ENCODE measurements around the gene SYTL1.

Gene SYTL1

DNA sequence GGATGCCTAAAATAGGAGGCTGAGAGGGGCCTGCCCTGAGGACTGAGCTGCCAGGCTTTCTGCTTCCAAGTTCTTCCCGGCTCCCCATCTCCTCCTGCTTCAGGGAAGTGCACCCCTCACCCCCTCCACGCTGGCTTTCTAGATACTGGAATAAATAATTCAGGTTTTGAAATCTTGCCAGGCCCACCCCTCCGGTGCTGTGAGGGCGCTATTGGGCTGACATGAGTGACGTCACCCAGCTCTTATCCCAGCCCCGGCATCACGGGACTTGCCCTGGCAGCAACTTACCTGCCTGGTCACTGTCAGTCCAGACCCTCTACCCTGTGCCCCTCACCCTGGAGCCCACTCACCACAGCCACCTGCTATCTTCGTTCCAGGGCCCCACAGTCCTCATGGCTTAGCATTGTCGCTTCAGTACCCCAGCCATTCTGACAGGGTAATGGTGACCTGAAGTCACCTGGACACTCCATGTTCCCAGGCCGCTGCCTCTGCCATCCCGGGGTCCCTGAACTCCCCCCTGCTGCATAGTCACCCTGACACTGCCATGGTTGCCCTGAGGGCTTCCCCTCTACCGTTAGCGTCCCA is 49.8 kb downstream of the SYTL1 start:
- DNase-seq: peak; percentile 66

DNA sequence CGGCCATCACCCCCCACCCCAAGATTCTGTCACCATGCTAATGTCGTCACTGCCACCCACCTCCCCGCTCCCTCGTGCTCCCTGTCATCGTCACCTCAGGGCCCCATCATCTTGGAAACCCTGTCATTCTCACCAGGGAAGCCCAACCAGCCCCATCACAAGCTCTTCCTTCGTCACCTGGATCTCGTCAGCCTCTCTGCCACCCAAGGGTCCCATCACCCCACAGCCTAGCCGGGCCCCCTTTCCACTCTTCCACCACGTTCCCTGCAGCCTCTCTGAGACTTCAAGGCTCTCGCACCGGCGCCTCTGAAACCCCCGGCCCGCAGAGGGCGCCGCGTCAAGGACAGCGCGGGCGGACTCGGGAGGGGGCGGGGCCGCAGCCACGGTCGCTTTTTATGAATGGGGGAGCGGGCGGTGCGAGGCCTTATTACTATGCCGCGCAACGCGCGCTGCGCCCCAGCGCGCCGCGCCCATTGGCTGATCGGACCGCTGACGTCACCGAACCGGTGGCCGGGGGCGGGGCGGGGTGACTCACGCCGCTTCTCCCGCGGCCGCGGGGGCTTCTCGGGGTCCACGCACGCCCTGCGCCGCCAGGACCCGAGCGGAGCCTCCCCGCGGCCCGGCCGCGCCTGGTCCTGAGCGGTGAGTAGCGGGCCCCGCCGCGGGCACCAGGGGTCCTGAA is 50.4 kb downstream of the SYTL1 start, which contains the start of gene GPR3:
TSS of gene GPR3 (plus strand) at position 527 of the 682 bp plus-strand sequence. CDS start 1,177 bp downstream, outside the sequence.
- peak; percentile 97 for DNase-seq

- no peak for DNase-seq
Measured at GRCh38 chr1:27392778-27393635, 51.2 kb downstream of the SYTL1 start.

DNA sequence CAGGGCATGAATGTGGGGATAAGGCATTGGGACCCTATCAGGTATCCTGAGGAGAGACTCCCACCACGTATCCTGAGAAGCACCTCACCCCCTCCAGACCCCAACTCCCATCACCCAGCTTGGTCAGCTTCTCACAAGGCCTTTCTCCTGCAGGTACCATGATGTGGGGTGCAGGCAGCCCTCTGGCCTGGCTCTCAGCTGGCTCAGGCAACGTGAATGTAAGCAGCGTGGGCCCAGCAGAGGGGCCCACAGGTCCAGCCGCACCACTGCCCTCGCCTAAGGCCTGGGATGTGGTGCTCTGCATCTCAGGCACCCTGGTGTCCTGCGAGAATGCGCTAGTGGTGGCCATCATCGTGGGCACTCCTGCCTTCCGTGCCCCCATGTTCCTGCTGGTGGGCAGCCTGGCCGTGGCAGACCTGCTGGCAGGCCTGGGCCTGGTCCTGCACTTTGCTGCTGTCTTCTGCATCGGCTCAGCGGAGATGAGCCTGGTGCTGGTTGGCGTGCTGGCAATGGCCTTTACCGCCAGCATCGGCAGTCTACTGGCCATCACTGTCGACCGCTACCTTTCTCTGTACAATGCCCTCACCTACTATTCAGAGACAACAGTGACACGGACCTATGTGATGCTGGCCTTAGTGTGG is 51.9 kb downstream of the SYTL1 start:
- no peak for DNase-seq

DNA sequence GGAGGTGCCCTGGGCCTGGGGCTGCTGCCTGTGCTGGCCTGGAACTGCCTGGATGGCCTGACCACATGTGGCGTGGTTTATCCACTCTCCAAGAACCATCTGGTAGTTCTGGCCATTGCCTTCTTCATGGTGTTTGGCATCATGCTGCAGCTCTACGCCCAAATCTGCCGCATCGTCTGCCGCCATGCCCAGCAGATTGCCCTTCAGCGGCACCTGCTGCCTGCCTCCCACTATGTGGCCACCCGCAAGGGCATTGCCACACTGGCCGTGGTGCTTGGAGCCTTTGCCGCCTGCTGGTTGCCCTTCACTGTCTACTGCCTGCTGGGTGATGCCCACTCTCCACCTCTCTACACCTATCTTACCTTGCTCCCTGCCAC is 52.4 kb downstream of the SYTL1 start:
- DNase-seq: no peak

DNA sequence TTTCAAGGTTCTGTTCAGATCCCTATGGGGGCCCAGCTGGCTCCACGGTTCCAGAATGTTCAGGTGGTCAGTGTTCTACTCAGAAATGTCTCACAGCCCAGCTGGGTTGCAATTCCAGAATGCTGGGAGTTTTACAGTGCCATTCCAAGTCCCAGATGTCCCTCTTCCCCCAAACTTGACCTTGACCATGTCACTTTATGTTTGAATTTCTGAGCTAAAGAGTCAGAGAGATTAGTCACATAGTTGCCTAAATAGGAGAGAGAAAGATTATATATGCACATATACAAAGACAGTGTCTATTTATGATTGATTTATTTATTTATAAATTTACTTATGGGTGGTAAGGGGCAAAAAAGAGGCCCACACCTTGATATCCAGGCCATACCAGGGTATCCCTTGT is 53.1 kb downstream of the SYTL1 start:
- DNase-seq: no peak

DNA sequence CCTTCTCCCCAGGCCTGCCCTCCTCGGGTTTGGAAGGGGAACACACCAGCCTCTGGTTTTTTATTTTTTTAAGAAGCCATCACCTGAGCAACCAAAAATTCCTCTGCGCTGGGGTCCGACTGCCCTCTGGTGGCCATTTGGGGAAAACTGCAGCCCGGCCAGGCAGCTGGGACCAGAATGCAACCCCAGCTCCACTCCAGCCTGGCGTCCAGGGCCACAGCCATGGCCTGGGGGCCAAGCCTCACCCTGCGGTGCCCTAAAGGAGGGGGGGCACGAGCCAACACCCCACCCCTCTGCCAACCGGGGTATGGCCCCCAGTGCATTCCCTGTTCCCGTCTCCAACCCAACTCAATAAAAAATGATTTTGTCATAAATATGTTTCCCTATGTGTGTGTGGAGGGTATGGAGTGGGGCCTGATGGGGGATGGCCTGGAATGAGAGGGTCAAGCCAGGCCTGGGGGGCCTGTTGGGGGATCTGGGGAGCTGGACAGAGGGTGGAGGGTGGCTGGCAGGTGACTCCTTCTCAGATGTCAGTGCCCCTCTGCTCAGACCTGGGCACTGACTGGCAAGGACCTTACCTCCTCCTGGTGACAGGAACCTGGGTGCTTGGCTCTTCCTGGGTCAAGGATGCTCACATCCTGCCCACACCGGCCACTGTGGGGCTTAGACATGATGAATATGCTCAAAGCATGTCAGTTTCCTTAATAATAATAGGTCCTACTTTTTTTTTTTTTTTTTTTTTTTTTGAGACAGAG is 53.8 kb downstream of the SYTL1 start:
- peak; percentile 87 for DNase-seq

DNA sequence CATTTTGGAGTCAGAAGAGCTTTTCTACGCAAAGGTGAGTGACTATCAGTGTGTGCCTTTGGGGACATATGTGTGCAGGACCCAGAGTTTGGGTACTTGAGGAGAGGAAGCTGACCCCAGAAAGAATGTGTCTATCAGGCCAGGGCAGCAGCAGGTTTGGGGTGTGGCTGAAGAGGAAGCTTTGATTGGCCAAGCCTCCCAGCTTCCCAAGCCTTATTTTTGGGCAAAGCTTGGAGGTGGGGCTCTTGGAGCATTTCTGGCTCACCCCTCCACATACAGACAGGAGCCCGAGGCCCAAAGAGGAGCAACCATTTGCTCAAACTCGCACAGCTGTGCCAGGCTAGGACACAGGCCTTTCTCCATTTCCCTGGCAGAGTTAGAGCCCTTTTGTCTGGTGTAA is 55.3 kb downstream of the SYTL1 start:
- DNase-seq: no peak

- no peak for DNase-seq
Measured at GRCh38 chr1:27397749-27398148, 55.9 kb downstream of the SYTL1 start.

GRCh38 chr1:27398405-27399149 is 56.8 kb downstream of the SYTL1 start:
- no peak for DNase-seq

- no peak for DNase-seq
Measured at GRCh38 chr1:27399251-27400025, 57.6 kb downstream of the SYTL1 start.

- no peak for DNase-seq
Measured at GRCh38 chr1:27400082-27400962, 58.5 kb downstream of the SYTL1 start.

DNA sequence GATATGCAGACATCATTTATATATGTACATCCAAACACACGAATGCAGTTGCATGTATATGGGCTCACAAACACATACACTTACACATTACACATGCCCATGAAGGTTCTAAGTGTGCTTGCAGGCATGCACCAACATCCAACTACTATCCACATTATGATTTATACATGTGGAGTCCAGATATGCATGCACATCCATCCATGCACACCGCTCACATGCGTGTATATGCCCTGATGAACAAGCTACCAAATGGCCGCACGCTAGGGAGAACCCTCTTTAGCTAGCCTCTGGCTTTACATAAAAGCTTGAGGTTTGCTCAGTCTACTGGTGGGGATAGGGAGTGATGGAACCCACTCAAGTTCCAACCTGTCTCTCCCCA is 59.1 kb downstream of the SYTL1 start:
- DNase-seq: no peak

GRCh38 chr1:27402349-27402754 is 60.5 kb downstream of the SYTL1 start:
- peak; percentile 85 for DNase-seq

- DNase-seq: peak; percentile 83
Measured at GRCh38 chr1:27403065-27403726, 61.4 kb downstream of the SYTL1 start.

Data from hematopoietic multipotent progenitor cell treated with erythropoietin and hydrocortisone succinate and interleukin-3 and kit ligand, for 4 days (in vitro differentiated cells).